ENCODE measurements around the gene MTRFR.

GRCh38 chr12:123267335-123267920 lies 34.2 kb downstream of the MTRFR start:
- TF ChIP-seq CTCF (IDR thresholded peaks at IDR 0.05) (no peak), POLR2A (IDR thresholded peaks at IDR 0.05) (no peak)

Data from thyroid gland (tissue), 4 donors.